H1 (cell line): ENCODE data around the gene TSR3. TPM values are rescaled to one million over a fixed set of nuclear protein-coding genes. Genes with fewer than 3 reads are reported as not detected.

ENCODE experiments used
- CTCF ChIA-PET: fragments of 300-600 bp; sonication (Branson Sonifier 250); formaldehyde crosslinking; loops from one replicate; lab custom pipeline; 2021; ENCODE audit not compliant: partially characterized antibody; lab: Charles Lee
- POLR2A ChIA-PET: fragments of 300-600 bp; sonication (Branson Sonifier 250); formaldehyde crosslinking; loops from one replicate; lab custom pipeline; 2021; ENCODE audit warnings: inconsistent platforms; ENCODE audit not compliant: partially characterized antibody; lab: Charles Lee
- DNase-seq, 2 experiments: peaks; one replicate each; pipeline versions ENCODE4 v3.0.0 to v3.0.0-alpha.2; 2010 to 2022; ENCODE audit warnings: low spot score in 2 of 2, low read depth in 1 of 2, mixed read lengths in 1 of 2
- FAIRE-seq: peaks from 2 replicates; lab custom pipeline; 2011; peaks lifted over from hg19 to GRCh38; lab: Jason Lieb, UNC
- H2AFZ ChIP-seq: 2 replicates; pipeline ENCODE4 v1.8.1; 2012; ENCODE audit warnings: low read length, inconsistent platforms
- H2AK5ac ChIP-seq: 2 replicates; pipeline ENCODE4 v1.6.1; 2013; ENCODE audit warnings: low read depth, low read length
- H2BK120ac ChIP-seq: replicated peaks from 2 replicates; pipeline ENCODE3; 2013; ENCODE audit warnings: low read depth, low read length, inconsistent platforms
- H2BK12ac ChIP-seq: 2 replicates; pipeline ENCODE4 v1.6.1; 2013; ENCODE audit warnings: low read depth, low read length
- H2BK15ac ChIP-seq: 2 replicates; pipeline ENCODE4 v1.6.1; 2013; ENCODE audit warnings: low read length
- H2BK20ac ChIP-seq: 2 replicates; pipeline ENCODE4 v1.6.1; 2013; ENCODE audit warnings: low read length
- H2BK5ac ChIP-seq: 2 replicates; pipeline ENCODE4 v1.6.1; 2013; ENCODE audit warnings: low read depth, low read length
- H3K14ac ChIP-seq: 2 replicates; pipeline ENCODE4 v1.6.1; 2013; ENCODE audit warnings: inconsistent platforms; ENCODE audit not compliant: insufficient read length
- H3K18ac ChIP-seq: 2 replicates; pipeline ENCODE4 v1.6.1; 2013; ENCODE audit warnings: low read length; ENCODE audit errors: extremely low read depth
- H3K23ac ChIP-seq: 2 replicates; pipeline ENCODE4 v1.6.1; 2013; ENCODE audit warnings: inconsistent platforms; ENCODE audit not compliant: insufficient read length
- H3K23me2 ChIP-seq: 2 replicates; pipeline ENCODE4 v1.6.1; 2013; ENCODE audit warnings: low read depth, low read length
- H3K27ac ChIP-seq: 2 replicates; pipeline ENCODE4 v1.6.1; 2011; ENCODE audit warnings: low read depth, low read length, inconsistent platforms
- H3K27me3 ChIP-seq, 4 experiments: replicated peaks in 1 of 4; 1 replicate in 1 of 4; 2 replicates in 3 of 4; pipeline versions ENCODE4 v1.6.1 to v1.8.1; 2011 to 2013; ENCODE audit warnings: low read length in 3 of 4, mild to moderate bottlenecking in 3 of 4, inconsistent platforms in 2 of 4, mixed read lengths in 2 of 4, moderate library complexity in 1 of 4; ENCODE audit not compliant: control insufficient read depth in 3 of 4, insufficient read depth in 3 of 4; ENCODE audit errors: extremely low read depth in 1 of 4
- H3K36me3 ChIP-seq, 4 experiments: 2 replicates each; pipeline versions ENCODE4 v1.6.1 to v1.8.1; 2011 to 2013; ENCODE audit warnings: mild to moderate bottlenecking in 4 of 4, low read length in 3 of 4, moderate library complexity in 2 of 4, control low read depth in 1 of 4, inconsistent platforms in 1 of 4; ENCODE audit not compliant: insufficient read depth in 4 of 4, control insufficient read depth in 2 of 4
- H3K4ac ChIP-seq: replicated peaks from 2 replicates; pipeline ENCODE3; 2013; ENCODE audit warnings: low read length, low read depth, mixed read lengths, inconsistent platforms; ENCODE audit not compliant: insufficient read length
- H3K4me1 ChIP-seq, 4 experiments: replicated peaks in 1 of 4; 1 replicate in 1 of 4; 2 replicates in 3 of 4; pipeline versions ENCODE4 v1.6.1 to v1.8.1; 2011 to 2013; ENCODE audit warnings: low read length in 3 of 4, inconsistent platforms in 2 of 4, mixed read lengths in 1 of 4; ENCODE audit not compliant: insufficient read depth in 4 of 4, control insufficient read depth in 3 of 4
- H3K4me2 ChIP-seq, 2 experiments: 2 replicates each; pipeline versions ENCODE4 v1.6.1 to v1.8.1; 2011 to 2013; ENCODE audit warnings: low read depth in 2 of 2, low read length in 2 of 2, control low read depth in 1 of 2, inconsistent platforms in 1 of 2, mild to moderate bottlenecking in 1 of 2; ENCODE audit not compliant: insufficient read depth in 1 of 2
- H3K4me3 ChIP-seq, 4 experiments: fragments of 200-600, 300-600 bp in 1 of 4; sonication (generic), shearing (Covaris generic), sonication (Bioruptor Twin) in 1 of 4; 2 replicates each; pipeline versions ENCODE4 v1.5.1 to v1.8.1; 2011 to 2016; ENCODE audit warnings: low read length in 4 of 4, low read depth in 3 of 4, control low read depth in 2 of 4, inconsistent platforms in 2 of 4, mild to moderate bottlenecking in 2 of 4, mixed read lengths in 1 of 4, moderate library complexity in 1 of 4; ENCODE audit not compliant: insufficient read depth in 2 of 4; ENCODE audit errors: extremely low read depth in 1 of 4
- H3K56ac ChIP-seq: replicated peaks from 2 replicates; pipeline ENCODE3; 2013; ENCODE audit warnings: low read depth, mild to moderate bottlenecking, mixed read lengths, low read length, inconsistent platforms; ENCODE audit not compliant: insufficient read length
- H3K79me1 ChIP-seq: 2 replicates; pipeline ENCODE4 v1.6.1; 2013; ENCODE audit warnings: low read depth, low read length, control low read depth
- H3K79me2 ChIP-seq, 2 experiments: 2 replicates each; pipeline versions ENCODE4 v1.6.1 to v1.8.1; 2012 to 2013; ENCODE audit warnings: low read length in 2 of 2, mild to moderate bottlenecking in 2 of 2, inconsistent platforms in 1 of 2; ENCODE audit not compliant: insufficient read depth in 2 of 2, control insufficient read depth in 1 of 2
- H3K9ac ChIP-seq, 4 experiments: replicated peaks in 1 of 4; 1 replicate in 1 of 4; 2 replicates in 3 of 4; pipeline versions ENCODE4 v1.6.1 to v1.8.1; 2011 to 2013; ENCODE audit warnings: low read depth in 3 of 4, low read length in 3 of 4, control low read depth in 2 of 4, mild to moderate bottlenecking in 2 of 4, moderate library complexity in 2 of 4, inconsistent platforms in 1 of 4; ENCODE audit errors: extremely low read depth in 1 of 4
- H3K9me3 ChIP-seq, 2 experiments: 2 replicates each; pipeline versions ENCODE4 v1.6.1 to v1.8.1; 2012 to 2013; ENCODE audit warnings: mild to moderate bottlenecking in 2 of 2, moderate library complexity in 2 of 2, control low read depth in 1 of 2, inconsistent platforms in 1 of 2, low read depth in 1 of 2, low read length in 1 of 2, mixed read lengths in 1 of 2; ENCODE audit not compliant: insufficient read depth in 2 of 2
- H4K20me1 ChIP-seq, 2 experiments: replicated peaks in 1 of 2; 2 replicates each; pipeline versions ENCODE3 to v1.8.1; 2011 to 2013; ENCODE audit warnings: inconsistent platforms in 2 of 2, low read length in 2 of 2, mild to moderate bottlenecking in 1 of 2; ENCODE audit not compliant: insufficient read depth in 2 of 2, control insufficient read depth in 1 of 2
- H4K5ac ChIP-seq: 2 replicates; pipeline ENCODE4 v1.6.1; 2013; ENCODE audit warnings: low read length, low read depth, mixed read lengths, inconsistent platforms; ENCODE audit not compliant: insufficient read length
- H4K8ac ChIP-seq: 2 replicates; pipeline ENCODE4 v1.8.0; 2013; ENCODE audit warnings: mild to moderate bottlenecking, moderate library complexity, low read length, inconsistent platforms; ENCODE audit not compliant: insufficient read depth; ENCODE audit errors: extremely low read depth
- H4K91ac ChIP-seq: replicated peaks from 2 replicates; pipeline ENCODE3; 2013; ENCODE audit warnings: low read length, mixed read lengths, inconsistent platforms; ENCODE audit not compliant: insufficient read length
- CBX5 ChIP-seq: fragments of 300-800, 300-1000 bp; sonication (generic); IDR thresholded peaks from 2 replicates; pipeline ENCODE4 v1.7.1; 2016; ENCODE audit warnings: antibody characterized with exemption, low read length, low read depth
- EP300 ChIP-seq, 2 experiments: IDR thresholded peaks; 1 replicate in 1 of 2; 2 replicates in 1 of 2; pipeline ENCODE4 v1.6.1; 2011 to 2012; ENCODE audit warnings: low read depth in 2 of 2, low read length in 2 of 2, mild to moderate bottlenecking in 2 of 2, borderline replicate concordance in 1 of 2, inconsistent platforms in 1 of 2, moderate library complexity in 1 of 2
- TAF1 ChIP-seq: IDR thresholded peaks from 2 replicates; pipeline ENCODE4 v1.6.1; 2011; ENCODE audit warnings: mild to moderate bottlenecking, low read depth, low read length
- WGBS, 2 experiments: shearing (Covaris generic) in 1 of 2; methylation state at CpG; one replicate each; pipeline versions ENCODE4 v1.1.6 to v1.1.7; 2013 to 2015; ENCODE audit warnings: low lambda C conversion rate in 2 of 2, mixed read lengths in 2 of 2, inconsistent platforms in 1 of 2, low coverage in 1 of 2, missing lambda C conversion rate in 1 of 2; ENCODE audit not compliant: insufficient replicate concordance in 2 of 2, insufficient coverage in 1 of 2, insufficient read length in 1 of 2; ENCODE audit errors: extremely low coverage in 1 of 2, missing lambda C conversion rate in 1 of 2; 5-methylcytosine and 5-hydroxymethylcytosine counted together
- polyA plus RNA-seq, 7 experiments: library from polyadenylated mRNA; depleted of rRNA in 3 of 7; stranded (reverse) in 5 of 7; unstranded in 2 of 7; fragments of >200 nt in 5 of 7; fragments of 200-250 nt in 2 of 7; gene quantifications; 1 replicate in 5 of 7; 2 replicates in 1 of 7; 4 replicates in 1 of 7; pipeline versions ENCODE4 v1.2.1 to v1.2.3, GENCODE V29; 2011 to 2013; ENCODE audit warnings: missing spikeins in 2 of 7, mixed read lengths in 2 of 7
- total RNA-seq: library from RNA; stranded (reverse); fragmentation: NEBNext Ultra II Directional; extraction: Animal tissue kit (Norgen Biotek cat#: 25700); gene quantifications from 2 replicates; pipeline ENCODE4 v1.2.1, GENCODE V29; 2021

Gene TSR3
- total and polyA plus RNA-seq, 2 of the 8 experiments (the other 6 are each of a cell fraction or from before 2014, with no cell fraction given), result 43.1 to 52.3 TPM

GRCh38 chr16:1379304-1380076 is 27.8 kb upstream of the TSR3 start:
- ChIA-PET POLR2A (interaction anchor here (0.7 to 4.8 kb wide), 16 partner anchors 8 to 231 kb away, joined by 3 to 44 read pairs (median 3); partner anchors contain the start of genes BAIAP3 and UQCC4), CTCF (interaction anchor here (0.5 to 6.8 kb wide), 15 partner anchors 8 to 64 kb away, joined by 3 to 59 read pairs (median 4); no protein-coding TSS in a partner anchor)
- Histone ChIP-seq H4K8ac (peak overlapping the region; percentile 88; the same call in 1 of the 2 replicates), H3K27me3 (no peaks in the 10 kb centered on the region), H3K18ac (peak overlapping the region; percentile 90), H3K4me1 (peaks cover 0 to 16% (median 10%) of the 10 kb centered on the region in 4 experiments; a peak in 5 of 7 replicates), H2BK12ac (no peak overlapping the region), H3K27ac (peak overlapping the region; percentile 86; the same call in 1 of the 2 replicates), H3K56ac (no peak overlapping the region), H4K91ac (peak overlapping the region; percentile 54), H3K4ac (no peak overlapping the region), H4K20me1 (peaks cover 3 to 22% of the 10 kb centered on the region in 2 experiments), H3K79me1 (peaks cover 8% of the 10 kb centered on the region), H3K9ac (peak overlapping the region; percentile 65 to 87 (median 72)), H2AFZ (no peak overlapping the region), H3K4me3 (peak overlapping the region; percentile 63 to 73 (median 70)), H3K23me2 (peaks cover 12% of the 10 kb centered on the region), H3K14ac (no peak overlapping the region), H3K9me3 (no peaks in the 10 kb centered on the region), H3K23ac (no peak overlapping the region), H2BK120ac (no peak overlapping the region), H3K4me2 (peak overlapping the region; percentile 94 to 95), H3K79me2 (peaks cover 4 to 19% of the 10 kb centered on the region in 2 experiments; a peak in 2 of 4 replicates), H2AK5ac (no peak overlapping the region), H2BK20ac (no peak overlapping the region), H2BK15ac (no peak overlapping the region), H3K36me3 (peaks cover 0 to 6% (median 0%) of the 10 kb centered on the region in 4 experiments; a peak in 2 of 8 replicates), H2BK5ac (peak overlapping the region; percentile 75; the same call in 1 of the 2 replicates), H4K5ac (no peak overlapping the region)
- WGBS, 2 experiments, result 2% methylated on average over 12 of the region's 95 CpGs; no CpG with 5 or more reads in 1 of the 2 experiments
- DNase-seq (peak in 1 of 2 experiments; percentile 88), FAIRE-seq (no peak)
- no peak for TF ChIP-seq CBX5
- TF ChIP-seq EP300 (IDR thresholded peaks at IDR 0.05; ENCODE audit: borderline replicate concordance in 1 of 2, low read depth in 2 of 2, low read length in 2 of 2), result no peak
- peak; percentile 77 for TF ChIP-seq TAF1
